GM10847 (cell line): Measurements from ENCODE around the gene GSTM5.

Source experiments
- POLR2A ChIP-seq: IDR thresholded peaks from 2 replicates; pipeline ENCODE4 v1.6.1; 2011; ENCODE audit not compliant: insufficient read length; ENCODE audit errors: extremely low read depth

Gene GSTM5

DNA sequence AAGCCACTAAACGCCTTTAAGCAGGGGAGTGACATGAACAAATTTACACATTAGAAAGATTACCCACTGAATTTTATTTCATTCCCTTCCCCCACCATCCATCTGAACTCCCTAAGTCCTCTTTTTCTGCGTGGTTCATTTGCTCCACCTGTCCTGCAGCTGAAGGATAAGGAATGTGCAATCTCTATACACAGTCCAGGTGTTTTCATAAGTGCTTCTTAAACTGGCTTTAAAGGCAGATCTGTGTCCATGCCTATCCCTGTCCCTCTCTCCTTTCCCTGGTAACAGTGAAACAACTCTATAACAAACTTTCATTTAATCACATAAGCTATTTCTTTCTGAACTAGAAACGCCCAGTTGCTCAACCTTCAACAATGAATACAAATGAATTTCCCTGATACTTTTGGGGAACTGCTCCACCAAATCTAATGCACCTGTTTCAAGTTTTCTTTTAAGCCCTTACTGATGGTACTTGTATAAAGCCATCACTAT is 20.4 kb downstream of the GSTM5 start:
- no peak for TF ChIP-seq POLR2A

DNA sequence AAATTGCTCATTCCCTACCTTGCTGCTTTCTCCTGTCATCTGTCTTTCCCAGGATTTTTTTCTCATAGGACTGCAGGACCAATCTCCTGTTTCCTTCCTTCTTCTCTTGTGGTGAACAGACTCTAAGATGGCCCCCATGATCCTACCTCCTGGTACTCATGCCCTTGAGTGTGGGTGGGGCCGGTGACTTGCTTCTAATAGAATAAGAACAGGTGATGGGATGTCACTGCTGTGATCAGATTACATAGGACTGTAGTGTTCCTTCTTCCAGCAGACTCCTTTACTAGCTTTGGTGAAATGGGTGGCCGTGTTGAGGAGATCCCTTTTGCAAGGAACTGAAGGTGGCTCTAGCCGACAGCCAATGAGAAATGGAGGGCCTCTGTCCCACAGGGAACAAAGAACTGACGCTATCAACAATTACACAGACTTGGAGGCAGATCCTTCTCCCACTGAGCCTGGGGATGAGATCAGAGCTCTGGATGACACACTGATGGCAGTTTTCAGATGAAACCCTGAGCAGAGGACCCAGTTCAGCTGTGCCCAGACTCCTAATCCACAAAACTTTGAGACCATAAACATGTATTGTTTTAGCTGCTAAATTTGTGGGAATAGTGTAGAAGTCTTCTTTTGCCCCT is 21.3 kb downstream of the GSTM5 start:
- TF ChIP-seq POLR2A: no peak

GRCh38 chr1:109739738-109740614 is 27.9 kb downstream of the GSTM5 start:
- TF ChIP-seq POLR2A: no peak

DNA sequence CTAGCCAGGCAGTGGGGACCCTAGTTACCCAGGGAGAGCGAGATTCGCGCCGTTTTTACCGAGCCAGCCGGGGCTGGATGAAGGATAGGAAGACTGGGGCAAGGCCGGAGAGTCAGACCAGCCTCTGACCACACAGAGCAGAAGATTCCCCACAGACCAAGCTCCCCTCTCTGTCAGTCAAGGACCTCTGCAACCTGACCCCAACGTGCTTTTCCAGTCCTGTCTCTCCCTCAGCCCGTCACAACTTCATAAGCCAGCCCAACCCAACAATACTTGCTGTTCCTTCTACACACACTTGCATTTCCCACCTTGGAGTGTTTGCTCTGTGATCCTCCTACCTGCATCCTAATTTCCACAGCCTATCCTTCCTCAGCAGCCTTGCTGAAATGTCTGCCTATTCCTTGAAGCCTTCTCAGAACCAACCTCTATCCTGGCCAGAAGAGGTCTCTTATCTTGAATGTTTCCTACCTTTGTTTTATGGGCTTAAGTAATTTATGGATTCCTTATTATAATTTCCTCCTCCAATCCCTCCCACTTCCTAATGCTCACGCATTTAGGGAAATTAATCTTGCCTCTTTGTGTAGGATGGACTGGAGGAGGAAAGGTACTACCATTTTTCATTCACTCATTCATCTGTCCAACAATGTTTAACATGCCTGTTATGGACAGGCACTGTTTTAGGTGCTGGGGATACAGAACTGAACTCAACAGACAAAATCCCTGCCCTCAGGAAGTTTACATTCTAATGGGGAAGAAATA is 28.7 kb downstream of the GSTM5 start, which contains the start of gene GSTM3:
Gene GSTM3, minus strand, starts transcription at position 424 of the 759 bp plus-strand sequence. CDS start 751 bp downstream, outside the sequence.
- TF ChIP-seq POLR2A: no peak

GRCh38 chr1:109749221-109749620 is 37.2 kb downstream of the GSTM5 start:
- no peak for TF ChIP-seq POLR2A

DNA sequence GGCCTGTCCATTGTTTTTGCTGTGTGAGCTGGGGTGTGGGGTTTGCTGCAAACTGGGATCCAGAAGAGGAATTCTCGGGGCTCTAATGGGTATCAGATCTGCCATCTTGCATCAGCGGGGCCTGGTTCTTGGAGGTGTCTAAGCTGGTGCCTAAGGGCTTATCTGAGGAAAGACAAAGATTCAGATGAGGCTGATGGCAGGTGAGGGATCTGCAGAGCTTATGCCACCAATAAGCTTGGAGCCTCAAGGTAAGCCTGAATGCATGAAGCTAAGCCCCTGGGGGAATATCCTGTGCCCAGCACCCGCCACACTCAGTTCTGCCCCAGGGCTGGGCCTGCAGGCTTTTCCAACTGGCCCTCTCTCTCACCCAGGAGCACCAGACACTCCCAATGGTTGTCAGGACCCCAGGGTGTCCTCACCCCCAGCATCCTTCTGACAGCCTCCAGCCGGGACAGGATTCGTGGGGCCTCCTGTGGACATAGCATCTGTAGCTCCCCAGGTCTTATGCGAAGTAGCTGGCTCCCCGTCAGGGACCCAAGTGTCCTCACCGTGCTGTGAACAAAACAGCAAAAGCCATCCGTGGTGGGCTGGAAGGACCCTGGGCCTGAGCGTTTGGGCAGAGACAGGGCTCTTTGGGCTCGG is 38.3 kb downstream of the GSTM5 start:
- TF ChIP-seq POLR2A: no peak

- TF ChIP-seq POLR2A: no peak
These were observed 38.9 kb downstream of the GSTM5 start for GRCh38 chr1:109750920-109751319.

DNA sequence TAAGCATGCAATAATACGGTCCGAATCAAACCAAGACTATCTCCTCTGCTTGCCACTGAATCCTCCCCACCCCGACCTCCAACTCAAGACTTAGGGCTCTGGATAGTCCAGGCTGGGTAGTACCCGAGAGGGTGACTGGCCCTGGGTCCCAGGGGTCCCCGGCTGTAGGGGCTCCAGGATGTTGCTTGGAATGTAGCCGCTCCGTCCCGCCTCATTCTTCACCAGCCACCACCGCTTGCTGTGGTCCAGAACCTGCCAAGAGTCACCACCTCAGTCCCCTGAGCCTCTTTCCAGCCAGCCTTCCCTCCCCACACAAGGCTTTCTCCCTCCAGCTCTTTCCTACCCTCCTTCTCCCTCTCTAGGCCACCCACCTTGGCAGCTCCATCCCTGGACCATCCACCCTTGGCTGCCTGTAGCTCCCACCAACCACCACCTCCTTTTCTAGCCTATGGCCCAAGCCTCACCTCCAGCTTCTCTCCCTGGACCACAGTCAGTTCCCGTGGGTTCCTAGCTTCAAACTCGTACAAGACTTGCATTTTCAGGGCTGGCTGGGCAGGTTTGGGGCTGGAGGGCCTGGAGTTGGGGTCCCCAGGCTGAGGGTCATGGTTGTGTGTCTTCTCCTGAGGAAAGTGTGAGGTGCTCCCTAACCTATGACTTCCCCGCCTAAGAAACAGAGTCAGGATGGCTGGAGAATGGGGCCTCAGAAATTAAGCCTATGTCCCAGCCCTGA is 39.6 kb downstream of the GSTM5 start:
- no peak for TF ChIP-seq POLR2A

- TF ChIP-seq POLR2A: no peak
These were observed 42.7 kb downstream of the GSTM5 start for GRCh38 chr1:109754738-109755137.

- no peak for TF ChIP-seq POLR2A
These were observed 44.9 kb downstream of the GSTM5 start for GRCh38 chr1:109756848-109757521.

DNA sequence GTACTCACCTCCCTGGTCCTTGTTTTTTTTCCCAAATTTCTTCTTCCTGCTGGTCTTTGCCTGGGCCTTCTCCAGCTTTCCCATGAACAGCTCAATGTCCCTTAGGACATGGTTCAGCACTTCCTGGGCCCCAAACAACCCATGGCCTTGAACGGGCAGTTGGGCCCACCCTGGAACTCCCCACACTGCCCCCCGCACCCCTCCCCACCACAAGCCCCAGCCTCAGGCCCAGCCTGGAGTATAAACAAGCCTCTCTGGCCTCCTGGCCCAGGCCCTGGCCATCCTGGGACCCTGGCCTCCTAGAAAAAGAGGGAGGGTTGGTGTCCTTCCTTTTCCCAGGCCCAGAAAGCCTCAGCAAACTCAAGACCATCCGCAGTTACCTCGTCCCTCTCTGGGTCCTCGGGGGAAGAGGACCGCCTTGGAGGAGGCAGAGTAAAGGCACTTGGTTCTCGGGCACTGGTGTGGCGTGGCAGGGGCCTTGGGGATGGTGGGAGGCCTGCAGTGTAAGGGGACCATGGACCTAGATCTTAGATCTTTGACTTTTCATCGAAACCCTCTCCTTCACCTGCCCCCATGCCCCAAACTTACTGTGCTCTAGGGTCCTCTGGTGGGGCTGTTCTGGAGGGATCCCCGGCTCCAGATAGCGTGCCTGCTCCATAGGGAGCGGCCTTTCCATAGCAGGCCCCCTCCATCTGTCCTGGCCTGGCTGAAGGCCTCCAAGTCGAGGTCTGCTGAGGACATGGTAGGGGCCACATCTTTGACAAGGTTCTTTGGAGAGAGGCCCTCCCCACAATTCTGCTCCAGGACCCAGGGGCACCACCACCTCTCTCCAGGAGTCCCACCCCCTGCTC is 46.1 kb downstream of the GSTM5 start:
- TF ChIP-seq POLR2A: no peak

GRCh38 chr1:109759513-109760334 is 47.7 kb downstream of the GSTM5 start:
- no peak for TF ChIP-seq POLR2A
